ENCODE measurements around the gene RFC1.

- TF ChIP-seq, protein P1, sequence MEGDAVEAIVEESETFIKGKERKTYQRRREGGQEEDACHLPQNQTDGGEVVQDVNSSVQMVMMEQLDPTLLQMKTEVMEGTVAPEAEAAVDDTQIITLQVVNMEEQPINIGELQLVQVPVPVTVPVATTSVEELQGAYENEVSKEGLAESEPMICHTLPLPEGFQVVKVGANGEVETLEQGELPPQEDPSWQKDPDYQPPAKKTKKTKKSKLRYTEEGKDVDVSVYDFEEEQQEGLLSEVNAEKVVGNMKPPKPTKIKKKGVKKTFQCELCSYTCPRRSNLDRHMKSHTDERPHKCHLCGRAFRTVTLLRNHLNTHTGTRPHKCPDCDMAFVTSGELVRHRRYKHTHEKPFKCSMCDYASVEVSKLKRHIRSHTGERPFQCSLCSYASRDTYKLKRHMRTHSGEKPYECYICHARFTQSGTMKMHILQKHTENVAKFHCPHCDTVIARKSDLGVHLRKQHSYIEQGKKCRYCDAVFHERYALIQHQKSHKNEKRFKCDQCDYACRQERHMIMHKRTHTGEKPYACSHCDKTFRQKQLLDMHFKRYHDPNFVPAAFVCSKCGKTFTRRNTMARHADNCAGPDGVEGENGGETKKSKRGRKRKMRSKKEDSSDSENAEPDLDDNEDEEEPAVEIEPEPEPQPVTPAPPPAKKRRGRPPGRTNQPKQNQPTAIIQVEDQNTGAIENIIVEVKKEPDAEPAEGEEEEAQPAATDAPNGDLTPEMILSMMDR (IDR thresholded peaks at IDR 0.05): no peak
- no peak for TF ChIP-seq POLR2A (IDR thresholded peaks at IDR 0.05)
Observed at GRCh38 chr4:39394706-39395105, 28.5 kb upstream of the RFC1 start.
